Upper lobe of left lung (tissue), 4 donors: ENCODE measurements around the gene SEPHS2.

ENCODE experiments used
- CTCF ChIP-seq, 6 experiments: fragments of 450-650 bp in 4 of 6; fragments of 200-600 bp in 2 of 6; sonication (generic) in 2 of 6; IDR thresholded peaks; one replicate each; pipeline ENCODE4 v1.5.1; 2016 to 2019; ENCODE audit warnings: antibody characterized with exemption in 6 of 6
- POLR2A ChIP-seq, 4 donors: fragments of 450-650 bp; IDR thresholded peaks; one replicate each; pipeline ENCODE4 v1.5.1; 2016 to 2017; ENCODE audit warnings: antibody characterized with exemption in 4 of 4, mild to moderate bottlenecking in 2 of 4

DNA sequence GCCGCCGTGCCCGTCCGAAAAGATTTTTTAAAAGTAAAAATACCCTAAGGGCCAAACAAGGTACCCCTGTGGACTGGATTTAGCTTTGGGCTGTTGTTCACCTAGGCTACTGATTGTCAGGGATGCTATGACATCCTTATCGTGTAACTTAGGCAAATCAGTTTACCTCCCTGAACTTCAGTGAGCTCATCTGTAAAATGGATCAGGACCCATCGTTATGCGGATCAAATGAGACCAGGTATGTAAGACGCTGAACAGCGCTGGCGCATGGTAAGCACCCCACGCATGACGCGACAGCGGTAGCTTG, 38.9 kb downstream of the SEPHS2 start:
- no peak for TF ChIP-seq CTCF (IDR thresholded peaks at IDR 0.05)
- TF ChIP-seq POLR2A (IDR thresholded peaks at IDR 0.05): no peak
